H1 (cell line): Measurements from ENCODE around the gene UBTD2. TPM values are rescaled to one million over a fixed set of nuclear protein-coding genes. Genes with fewer than 3 reads are reported as not detected.

Source experiments
- CTCF ChIA-PET: fragments of 300-600 bp; sonication (Branson Sonifier 250); formaldehyde crosslinking; loops from one replicate; lab custom pipeline; 2021; ENCODE audit not compliant: partially characterized antibody; lab: Charles Lee
- POLR2A ChIA-PET: fragments of 300-600 bp; sonication (Branson Sonifier 250); formaldehyde crosslinking; loops from one replicate; lab custom pipeline; 2021; ENCODE audit warnings: inconsistent platforms; ENCODE audit not compliant: partially characterized antibody; lab: Charles Lee
- DNase-seq, 2 experiments: peaks; one replicate each; pipeline versions ENCODE4 v3.0.0 to v3.0.0-alpha.2; 2010 to 2022; ENCODE audit warnings: low spot score in 2 of 2, low read depth in 1 of 2, mixed read lengths in 1 of 2
- FAIRE-seq: peaks from 2 replicates; lab custom pipeline; 2011; peaks lifted over from hg19 to GRCh38; lab: Jason Lieb, UNC
- H2AFZ ChIP-seq: 2 replicates; pipeline ENCODE4 v1.8.1; 2012; ENCODE audit warnings: low read length, inconsistent platforms
- H2AK5ac ChIP-seq: 2 replicates; pipeline ENCODE4 v1.6.1; 2013; ENCODE audit warnings: low read depth, low read length
- H2BK120ac ChIP-seq: replicated peaks from 2 replicates; pipeline ENCODE3; 2013; ENCODE audit warnings: low read depth, low read length, inconsistent platforms
- H2BK12ac ChIP-seq: 2 replicates; pipeline ENCODE4 v1.6.1; 2013; ENCODE audit warnings: low read depth, low read length
- H2BK15ac ChIP-seq: 2 replicates; pipeline ENCODE4 v1.6.1; 2013; ENCODE audit warnings: low read length
- H2BK20ac ChIP-seq: 2 replicates; pipeline ENCODE4 v1.6.1; 2013; ENCODE audit warnings: low read length
- H2BK5ac ChIP-seq: 2 replicates; pipeline ENCODE4 v1.6.1; 2013; ENCODE audit warnings: low read depth, low read length
- H3K14ac ChIP-seq: 2 replicates; pipeline ENCODE4 v1.6.1; 2013; ENCODE audit warnings: inconsistent platforms; ENCODE audit not compliant: insufficient read length
- H3K18ac ChIP-seq: 2 replicates; pipeline ENCODE4 v1.6.1; 2013; ENCODE audit warnings: low read length; ENCODE audit errors: extremely low read depth
- H3K23ac ChIP-seq: 2 replicates; pipeline ENCODE4 v1.6.1; 2013; ENCODE audit warnings: inconsistent platforms; ENCODE audit not compliant: insufficient read length
- H3K23me2 ChIP-seq: 2 replicates; pipeline ENCODE4 v1.6.1; 2013; ENCODE audit warnings: low read depth, low read length
- H3K27ac ChIP-seq: 2 replicates; pipeline ENCODE4 v1.6.1; 2011; ENCODE audit warnings: low read depth, low read length, inconsistent platforms
- H3K27me3 ChIP-seq, 4 experiments: replicated peaks in 1 of 4; 1 replicate in 1 of 4; 2 replicates in 3 of 4; pipeline versions ENCODE4 v1.6.1 to v1.8.1; 2011 to 2013; ENCODE audit warnings: low read length in 3 of 4, mild to moderate bottlenecking in 3 of 4, inconsistent platforms in 2 of 4, mixed read lengths in 2 of 4, moderate library complexity in 1 of 4; ENCODE audit not compliant: control insufficient read depth in 3 of 4, insufficient read depth in 3 of 4; ENCODE audit errors: extremely low read depth in 1 of 4
- H3K36me3 ChIP-seq, 4 experiments: 2 replicates each; pipeline versions ENCODE4 v1.6.1 to v1.8.1; 2011 to 2013; ENCODE audit warnings: mild to moderate bottlenecking in 4 of 4, low read length in 3 of 4, moderate library complexity in 2 of 4, control low read depth in 1 of 4, inconsistent platforms in 1 of 4; ENCODE audit not compliant: insufficient read depth in 4 of 4, control insufficient read depth in 2 of 4
- H3K4ac ChIP-seq: replicated peaks from 2 replicates; pipeline ENCODE3; 2013; ENCODE audit warnings: low read length, low read depth, mixed read lengths, inconsistent platforms; ENCODE audit not compliant: insufficient read length
- H3K4me1 ChIP-seq, 4 experiments: replicated peaks in 1 of 4; 1 replicate in 1 of 4; 2 replicates in 3 of 4; pipeline versions ENCODE4 v1.6.1 to v1.8.1; 2011 to 2013; ENCODE audit warnings: low read length in 3 of 4, inconsistent platforms in 2 of 4, mixed read lengths in 1 of 4; ENCODE audit not compliant: insufficient read depth in 4 of 4, control insufficient read depth in 3 of 4
- H3K4me2 ChIP-seq, 2 experiments: 2 replicates each; pipeline versions ENCODE4 v1.6.1 to v1.8.1; 2011 to 2013; ENCODE audit warnings: low read depth in 2 of 2, low read length in 2 of 2, control low read depth in 1 of 2, inconsistent platforms in 1 of 2, mild to moderate bottlenecking in 1 of 2; ENCODE audit not compliant: insufficient read depth in 1 of 2
- H3K4me3 ChIP-seq, 4 experiments: fragments of 200-600, 300-600 bp in 1 of 4; sonication (generic), shearing (Covaris generic), sonication (Bioruptor Twin) in 1 of 4; 2 replicates each; pipeline versions ENCODE4 v1.5.1 to v1.8.1; 2011 to 2016; ENCODE audit warnings: low read length in 4 of 4, low read depth in 3 of 4, control low read depth in 2 of 4, inconsistent platforms in 2 of 4, mild to moderate bottlenecking in 2 of 4, mixed read lengths in 1 of 4, moderate library complexity in 1 of 4; ENCODE audit not compliant: insufficient read depth in 2 of 4; ENCODE audit errors: extremely low read depth in 1 of 4
- H3K56ac ChIP-seq: replicated peaks from 2 replicates; pipeline ENCODE3; 2013; ENCODE audit warnings: low read depth, mild to moderate bottlenecking, mixed read lengths, low read length, inconsistent platforms; ENCODE audit not compliant: insufficient read length
- H3K79me1 ChIP-seq: 2 replicates; pipeline ENCODE4 v1.6.1; 2013; ENCODE audit warnings: low read depth, low read length, control low read depth
- H3K79me2 ChIP-seq, 2 experiments: 2 replicates each; pipeline versions ENCODE4 v1.6.1 to v1.8.1; 2012 to 2013; ENCODE audit warnings: low read length in 2 of 2, mild to moderate bottlenecking in 2 of 2, inconsistent platforms in 1 of 2; ENCODE audit not compliant: insufficient read depth in 2 of 2, control insufficient read depth in 1 of 2
- H3K9ac ChIP-seq, 4 experiments: replicated peaks in 1 of 4; 1 replicate in 1 of 4; 2 replicates in 3 of 4; pipeline versions ENCODE4 v1.6.1 to v1.8.1; 2011 to 2013; ENCODE audit warnings: low read depth in 3 of 4, low read length in 3 of 4, control low read depth in 2 of 4, mild to moderate bottlenecking in 2 of 4, moderate library complexity in 2 of 4, inconsistent platforms in 1 of 4; ENCODE audit errors: extremely low read depth in 1 of 4
- H3K9me3 ChIP-seq, 2 experiments: 2 replicates each; pipeline versions ENCODE4 v1.6.1 to v1.8.1; 2012 to 2013; ENCODE audit warnings: mild to moderate bottlenecking in 2 of 2, moderate library complexity in 2 of 2, control low read depth in 1 of 2, inconsistent platforms in 1 of 2, low read depth in 1 of 2, low read length in 1 of 2, mixed read lengths in 1 of 2; ENCODE audit not compliant: insufficient read depth in 2 of 2
- H4K20me1 ChIP-seq, 2 experiments: replicated peaks in 1 of 2; 2 replicates each; pipeline versions ENCODE3 to v1.8.1; 2011 to 2013; ENCODE audit warnings: inconsistent platforms in 2 of 2, low read length in 2 of 2, mild to moderate bottlenecking in 1 of 2; ENCODE audit not compliant: insufficient read depth in 2 of 2, control insufficient read depth in 1 of 2
- H4K5ac ChIP-seq: 2 replicates; pipeline ENCODE4 v1.6.1; 2013; ENCODE audit warnings: low read length, low read depth, mixed read lengths, inconsistent platforms; ENCODE audit not compliant: insufficient read length
- H4K8ac ChIP-seq: 2 replicates; pipeline ENCODE4 v1.8.0; 2013; ENCODE audit warnings: mild to moderate bottlenecking, moderate library complexity, low read length, inconsistent platforms; ENCODE audit not compliant: insufficient read depth; ENCODE audit errors: extremely low read depth
- H4K91ac ChIP-seq: replicated peaks from 2 replicates; pipeline ENCODE3; 2013; ENCODE audit warnings: low read length, mixed read lengths, inconsistent platforms; ENCODE audit not compliant: insufficient read length
- CHD2 ChIP-seq: IDR thresholded peaks from 2 replicates; pipeline ENCODE4 v1.6.1; 2012; ENCODE audit warnings: low read length, improper control_type of control experiment
- CREB1 ChIP-seq: IDR thresholded peaks from 2 replicates; pipeline ENCODE4 v1.6.1; 2012; ENCODE audit warnings: inconsistent platforms
- FOSL1 ChIP-seq: IDR thresholded peaks from 2 replicates; pipeline ENCODE4 v1.6.1; 2011; ENCODE audit warnings: mild to moderate bottlenecking, low read depth, low read length, moderate library complexity; ENCODE audit not compliant: insufficient read depth
- JUND ChIP-seq: IDR thresholded peaks from 2 replicates; pipeline ENCODE4 v1.6.1; 2011; ENCODE audit warnings: mild to moderate bottlenecking, improper control_type of control experiment, low read length
- RAD21 ChIP-seq, 2 experiments: IDR thresholded peaks in 1 of 2; conservative IDR thresholded peaks in 1 of 2; 2 replicates each; pipeline ENCODE4 v1.6.1; 2011; ENCODE audit warnings: low read depth in 2 of 2, low read length in 2 of 2, improper control_type of control experiment in 1 of 2, inconsistent platforms in 1 of 2, mild to moderate bottlenecking in 1 of 2, moderate library complexity in 1 of 2
- RBBP5 ChIP-seq: IDR thresholded peaks from 2 replicates; pipeline ENCODE4 v1.7.1; 2012; ENCODE audit warnings: low read depth, mild to moderate bottlenecking, inconsistent platforms, low read length, moderate library complexity, borderline replicate concordance
- RNF2 ChIP-seq: fragments of 200-900, 300-1000 bp; sonication (generic); IDR thresholded peaks from 2 replicates; pipeline ENCODE4 v1.7.1; 2016; ENCODE audit warnings: borderline replicate concordance, low read depth, mild to moderate bottlenecking, antibody characterized with exemption, low read length; ENCODE audit not compliant: poor library complexity, severe bottlenecking; ENCODE audit errors: missing control alignments
- SUZ12 ChIP-seq: fragments of 200-600 bp; sonication (generic); IDR thresholded peaks from 2 replicates; pipeline ENCODE4 v1.6.1; 2012; ENCODE audit warnings: mild to moderate bottlenecking, inconsistent platforms, low read length, moderate library complexity, mixed read lengths
- WGBS, 2 experiments: shearing (Covaris generic) in 1 of 2; methylation state at CpG; one replicate each; pipeline versions ENCODE4 v1.1.6 to v1.1.7; 2013 to 2015; ENCODE audit warnings: low lambda C conversion rate in 2 of 2, mixed read lengths in 2 of 2, inconsistent platforms in 1 of 2, low coverage in 1 of 2, missing lambda C conversion rate in 1 of 2; ENCODE audit not compliant: insufficient replicate concordance in 2 of 2, insufficient coverage in 1 of 2, insufficient read length in 1 of 2; ENCODE audit errors: extremely low coverage in 1 of 2, missing lambda C conversion rate in 1 of 2; 5-methylcytosine and 5-hydroxymethylcytosine counted together
- polyA plus RNA-seq, 7 experiments: library from polyadenylated mRNA; depleted of rRNA in 3 of 7; stranded (reverse) in 5 of 7; unstranded in 2 of 7; fragments of >200 nt in 5 of 7; fragments of 200-250 nt in 2 of 7; gene quantifications; 1 replicate in 5 of 7; 2 replicates in 1 of 7; 4 replicates in 1 of 7; pipeline versions ENCODE4 v1.2.1 to v1.2.3, GENCODE V29; 2011 to 2013; ENCODE audit warnings: missing spikeins in 2 of 7, mixed read lengths in 2 of 7
- total RNA-seq: library from RNA; stranded (reverse); fragmentation: NEBNext Ultra II Directional; extraction: Animal tissue kit (Norgen Biotek cat#: 25700); gene quantifications from 2 replicates; pipeline ENCODE4 v1.2.1, GENCODE V29; 2021

UBTD2 gene
- total and polyA plus RNA-seq, 2 of the 8 experiments (the other 6 are each of a cell fraction or from before 2014, with no cell fraction given), result 14.5 to 39.2 TPM

- H2AK5ac ChIP-seq, result no peak overlapping the region
- H4K91ac ChIP-seq, result no peak overlapping the region
- H3K79me2 ChIP-seq, result no peaks in the 10 kb centered on the region
- H3K4ac ChIP-seq, result no peak overlapping the region
- H3K4me1 ChIP-seq, result no peaks in the 10 kb centered on the region; a peak in 1 of 7 replicates
- POLR2A ChIA-PET, result interaction anchor here (0.6 to 1.5 kb wide), 3 partner anchors 11 to 116 kb away, joined by 3 to 5 read pairs (median 4); no protein-coding TSS in a partner anchor
- DNase-seq, result no peak
- H3K27me3 ChIP-seq, result no peaks in the 10 kb centered on the region
- no peak for TF ChIP-seq JUND
- no peak for TF ChIP-seq RNF2
- TF ChIP-seq FOSL1, result no peak
- TF ChIP-seq CHD2, result no peak
- no peak for TF ChIP-seq CREB1
- no peak for TF ChIP-seq SUZ12
- TF ChIP-seq RBBP5, result no peak
- no peak for TF ChIP-seq RAD21 (IDR thresholded peaks at IDR 0.05 in 1 of 2, conservative IDR thresholded peaks at IDR 0.05 in 1 of 2; ENCODE audit: low read depth in 2 of 2, low read length in 2 of 2)
- TF ChIP-seq, all 59 proteins: peak for 0
- H2BK12ac ChIP-seq, result 0 out of 2 replicates have a peak overlapping the region, but pooled peaks have one; percentile 39
- H3K27ac ChIP-seq, result no peak overlapping the region
- CTCF ChIA-PET, result interaction anchor here (0.6 to 1.8 kb wide), 6 partner anchors 8 to 199 kb away, joined by 3 to 7 read pairs (median 4); no protein-coding TSS in a partner anchor
- no peak overlapping the region for H2BK15ac ChIP-seq
- H3K9ac ChIP-seq, result no peak overlapping the region; a peak in 1 of 7 replicates
- no peaks in the 10 kb centered on the region for H3K79me1 ChIP-seq
- H3K23ac ChIP-seq, result no peak overlapping the region
- WGBS, 2 experiments, result 84% methylated on average over 6 of the region's 6 CpGs; no CpG with 5 or more reads in 1 of the 2 experiments
- no peak overlapping the region; the same call in 1 of the 2 replicates for H2BK5ac ChIP-seq
- H3K56ac ChIP-seq, result no peak overlapping the region
- peaks cover 0 to 6% of the 10 kb centered on the region in 2 experiments; a peak in 1 of 4 replicates for H3K9me3 ChIP-seq
- H4K20me1 ChIP-seq, result no peaks in the 10 kb centered on the region
- no peak overlapping the region for H4K5ac ChIP-seq
- no peak overlapping the region for H2BK120ac ChIP-seq
- no peak overlapping the region for H2AFZ ChIP-seq
- no peak overlapping the region for H2BK20ac ChIP-seq
- no peak overlapping the region for H3K14ac ChIP-seq
- no peaks in the 10 kb centered on the region for H3K23me2 ChIP-seq
- H3K36me3 ChIP-seq, result no peaks in the 10 kb centered on the region
- no peak for FAIRE-seq
- H4K8ac ChIP-seq, result no peak overlapping the region
- no peak overlapping the region for H3K4me3 ChIP-seq
- no peak overlapping the region for H3K18ac ChIP-seq
- H3K4me2 ChIP-seq, result no peak overlapping the region
These were observed 88.4 kb downstream of the UBTD2 start for GRCh38 chr5:172194985-172195774.
